22Rv1 (cell line): ENCODE measurements around the gene TEX52.

Source experiments
- CTCF ChIP-seq: fragments of 450-650 bp; IDR thresholded peaks from 2 replicates; pipeline ENCODE4 v1.5.1; 2017; ENCODE audit warnings: mild to moderate bottlenecking
- ZFX ChIP-seq: fragments of 450-650 bp; IDR thresholded peaks from 2 replicates; pipeline ENCODE4 v1.6.1; 2017; ENCODE audit warnings: antibody characterized with exemption, borderline replicate concordance

- TF ChIP-seq CTCF, result no peak
- no peak; the same call in 1 of the 2 replicates for TF ChIP-seq ZFX
These were observed 19.7 kb upstream of the TEX52 start for GRCh38 chr12:2876431-2877046.
